Stimulated activated CD4-positive, alpha-beta T cell treated with anti-CD3 and anti-CD28 coated beads, Interleukin-2, amount 100 ng/mL, for 4 hours (primary cell): Measurements from ENCODE around the gene CBLB.
"Not testable (repeated sequence)": the region's sequence is repeated elsewhere in the genome, so short reads cannot be mapped to it uniquely, and the experiment has no call there.

Experiments
- DNase-seq: peaks from one replicate; pipeline ENCODE4 v3.0.0-alpha.2; 2020; ENCODE audit warnings: low read depth

The CBLB gene

DNA sequence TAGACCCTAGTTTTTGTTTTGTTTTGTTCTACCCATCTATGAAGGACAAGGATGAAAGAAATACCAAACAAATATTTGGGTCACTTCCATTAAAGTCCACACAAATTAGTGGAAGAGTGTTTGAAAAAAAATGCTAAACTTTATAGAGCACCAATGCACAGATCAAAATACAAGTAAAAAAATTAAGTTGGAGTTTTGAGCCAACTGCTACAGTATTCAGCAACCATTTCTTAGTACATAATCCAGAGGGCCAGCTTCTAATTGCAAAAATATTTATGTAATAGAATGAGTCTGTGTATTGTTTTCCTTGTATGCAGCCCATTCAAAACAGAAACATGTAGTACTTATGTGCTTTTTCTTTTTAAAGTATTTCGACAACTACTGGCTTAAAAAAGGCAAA lies 121.1 kb downstream of the CBLB start:
- no peak for DNase-seq

DNA sequence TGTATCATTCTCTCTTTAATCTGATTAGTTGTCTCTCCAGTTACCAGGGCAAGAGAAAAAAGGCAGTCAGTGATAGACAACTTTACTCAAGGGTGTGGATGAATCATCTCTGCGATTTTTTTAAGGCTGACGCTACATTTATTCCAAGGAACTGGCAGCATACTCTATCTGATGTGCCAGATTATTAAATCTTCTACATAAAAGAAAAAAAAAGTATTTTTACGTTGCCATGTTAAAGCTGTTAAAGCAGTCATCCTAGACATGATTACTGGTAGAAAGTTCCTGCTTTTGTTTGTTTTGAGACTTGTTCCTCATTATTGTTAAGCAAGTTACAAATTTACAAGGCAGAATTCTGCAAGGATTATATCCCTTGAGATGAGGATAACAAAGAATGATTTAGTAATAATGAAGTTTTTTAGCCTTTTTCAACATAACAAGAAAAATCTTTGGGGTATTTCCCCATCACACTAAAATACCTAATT lies 121.7 kb downstream of the CBLB start:
- peak; percentile 10 for DNase-seq

DNA sequence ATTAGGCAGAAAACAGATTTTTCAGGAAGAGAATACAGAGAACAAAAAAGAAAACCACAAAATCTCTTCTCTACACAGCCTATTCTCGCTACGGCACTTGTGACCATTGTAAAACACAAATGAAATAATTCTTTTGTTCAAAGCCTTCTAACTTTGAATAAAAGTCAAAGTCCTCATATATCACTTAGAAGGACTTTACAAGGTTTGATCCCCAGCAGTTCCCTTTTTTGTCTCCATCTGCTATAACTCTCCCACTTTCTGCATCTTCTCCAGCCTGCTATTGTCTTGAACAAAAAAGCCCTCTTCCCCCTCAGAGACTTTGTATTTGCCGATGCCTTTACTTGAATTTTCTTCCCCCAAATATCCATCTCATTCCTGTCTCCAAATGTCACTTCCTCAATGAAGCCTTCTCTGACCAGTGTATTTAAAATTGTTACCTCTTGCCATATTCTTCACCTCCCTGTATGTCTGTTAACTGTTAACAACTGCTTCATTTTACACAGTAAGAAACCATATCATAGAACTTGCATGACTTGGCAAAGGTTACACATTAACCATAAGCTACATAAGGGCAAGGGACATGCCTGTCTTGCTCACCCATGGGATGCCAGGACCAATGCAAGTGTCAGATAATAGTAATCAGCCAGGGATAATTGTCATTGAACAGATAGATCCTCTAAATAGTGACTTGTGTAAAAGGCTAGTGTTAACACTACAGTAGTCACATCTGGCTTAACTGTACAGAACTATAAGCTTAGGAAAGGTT lies 122.4 kb downstream of the CBLB start:
- DNase-seq, result no peak

DNA sequence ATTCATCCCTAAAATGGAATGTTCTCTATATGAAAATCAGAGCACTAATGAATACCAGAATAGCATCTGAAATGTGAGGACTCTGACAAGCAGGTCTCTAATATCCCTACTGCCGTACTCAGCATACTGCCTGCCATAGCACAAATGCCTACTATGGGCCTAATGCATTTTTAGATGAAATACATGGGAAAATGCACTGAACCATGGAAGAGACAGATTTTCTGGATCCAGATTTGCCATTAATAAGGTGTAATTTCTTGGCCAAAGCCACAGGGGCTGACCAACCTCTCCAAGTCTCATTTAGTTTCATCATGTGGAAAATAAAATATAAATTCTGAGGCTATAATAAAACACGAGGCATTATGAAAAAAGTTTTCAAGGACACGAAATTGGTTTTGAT lies 123.8 kb downstream of the CBLB start:
- DNase-seq, result no peak

DNA sequence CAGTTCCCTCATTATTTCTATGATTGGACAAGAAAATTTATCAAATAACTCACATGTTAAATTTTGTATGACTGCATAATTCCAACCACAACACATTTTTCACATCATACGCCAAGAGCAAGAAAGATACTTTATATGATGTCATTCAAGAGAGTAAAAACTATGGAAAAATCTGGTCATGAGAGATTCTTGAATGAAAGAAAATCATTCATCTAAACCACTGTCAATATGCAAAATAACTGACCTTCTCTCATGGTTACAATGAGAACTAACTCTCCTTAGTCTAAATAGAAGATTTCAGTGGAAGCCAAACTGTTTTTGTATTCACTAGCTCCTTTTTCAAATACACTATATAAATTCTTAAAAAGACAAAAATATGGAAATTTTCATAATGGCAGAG lies 124.6 kb downstream of the CBLB start:
- DNase-seq, result no peak

DNA sequence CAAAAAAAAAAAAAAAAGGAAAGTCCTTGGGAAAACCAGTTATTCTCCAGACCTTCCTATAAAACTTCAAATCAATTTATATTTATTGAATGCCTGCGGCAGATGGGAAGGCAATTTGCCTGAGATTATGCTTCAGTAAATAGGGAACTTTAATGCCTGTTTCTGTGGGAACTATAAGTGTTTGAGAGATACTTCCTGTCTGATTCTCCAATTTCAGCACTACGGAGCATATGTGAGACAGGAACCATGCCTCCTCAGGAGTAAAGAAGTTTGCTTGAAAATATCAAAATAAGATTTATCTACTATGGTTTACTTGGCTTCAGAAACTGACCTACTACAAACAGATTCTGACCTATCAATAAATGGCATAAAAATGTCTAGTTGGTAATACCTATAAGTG lies 135.5 kb downstream of the CBLB start:
- DNase-seq, result no peak

DNA sequence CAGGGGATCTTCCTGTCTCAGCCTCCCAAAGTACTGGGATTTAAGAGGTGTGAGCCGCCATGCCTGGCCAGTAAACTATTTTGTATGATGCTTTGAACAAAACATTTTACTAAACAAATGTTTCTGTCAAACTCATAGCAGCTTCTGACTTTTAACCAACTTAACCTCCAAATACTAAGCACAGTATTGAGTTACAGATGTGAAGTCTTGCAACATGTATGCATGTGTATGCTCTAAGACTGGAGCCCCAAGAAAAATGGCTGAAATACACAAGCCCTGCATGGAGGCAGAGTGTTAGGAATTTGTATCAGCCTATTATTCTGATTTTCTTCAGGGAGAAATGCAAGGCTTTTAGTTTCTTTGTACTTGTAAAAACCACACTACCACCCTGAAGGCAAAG lies 137.1 kb downstream of the CBLB start:
- no peak for DNase-seq

DNA sequence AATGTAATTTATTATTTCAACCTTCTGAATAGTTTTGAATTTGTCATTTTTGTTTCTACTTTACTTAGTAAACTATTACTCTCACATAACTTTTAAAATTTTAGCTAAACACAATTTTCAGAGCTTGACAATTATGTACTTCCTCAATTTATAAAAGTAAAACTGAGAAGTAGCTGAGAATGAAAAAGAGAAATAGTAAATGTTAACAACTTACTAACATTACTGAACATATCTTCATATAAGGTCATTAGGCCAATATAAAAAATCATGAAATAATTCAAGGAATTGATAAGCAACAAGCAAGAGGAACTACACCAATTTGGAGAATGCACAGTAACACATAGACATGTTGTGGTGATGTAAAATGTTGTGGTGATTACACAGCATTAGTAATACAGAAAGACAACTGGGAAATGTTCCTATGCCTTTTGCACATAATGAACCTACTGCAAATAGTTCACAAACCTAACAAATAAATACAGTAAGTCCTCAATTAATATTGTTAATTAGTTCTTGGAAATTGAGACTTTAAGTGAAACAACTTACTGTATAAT lies 137.9 kb downstream of the CBLB start:
- no peak for DNase-seq

DNA sequence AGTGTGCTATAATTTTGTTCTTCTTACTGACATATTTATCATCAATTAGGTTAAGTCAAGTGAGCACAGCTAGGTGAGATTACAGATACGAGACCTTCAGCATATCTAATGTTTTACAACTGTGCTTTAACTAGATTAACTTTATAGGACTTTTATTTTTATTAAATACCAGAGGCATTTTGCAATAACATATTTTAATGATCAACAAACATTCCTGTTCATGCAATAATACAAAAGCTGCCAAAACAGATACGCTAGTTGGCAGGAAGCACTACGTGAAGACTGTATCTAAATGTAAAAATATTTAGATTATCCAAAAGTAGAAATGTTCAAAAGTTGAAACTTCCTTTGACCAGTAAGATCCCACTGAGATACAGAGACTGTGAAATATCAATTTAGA lies 139.1 kb downstream of the CBLB start:
- no peak for DNase-seq

DNA sequence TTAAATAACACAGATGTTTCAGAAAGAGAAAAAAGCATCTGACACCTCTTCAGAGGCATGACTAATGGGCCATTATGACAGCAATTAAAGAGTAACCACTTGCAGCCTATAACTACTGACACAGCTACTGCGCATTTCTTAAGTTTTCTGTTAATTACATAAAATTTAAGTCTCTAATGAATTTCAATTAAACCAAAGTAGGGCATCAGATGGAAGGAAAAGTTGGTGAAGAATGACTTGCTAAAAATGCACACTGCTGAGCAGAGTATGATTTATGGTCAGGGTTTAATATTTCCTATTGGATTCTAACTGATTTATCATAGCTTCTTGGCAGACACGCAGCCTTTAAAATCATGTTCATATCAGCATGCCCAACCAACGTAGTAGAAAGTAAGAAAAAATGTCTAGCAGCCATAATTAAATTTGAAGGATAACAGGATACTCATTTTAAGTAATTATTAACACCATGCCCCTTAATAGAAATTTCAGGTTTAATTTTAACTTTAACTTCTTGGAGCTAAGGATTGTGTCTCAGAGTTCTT lies 140.0 kb downstream of the CBLB start:
- DNase-seq, result no peak

DNA sequence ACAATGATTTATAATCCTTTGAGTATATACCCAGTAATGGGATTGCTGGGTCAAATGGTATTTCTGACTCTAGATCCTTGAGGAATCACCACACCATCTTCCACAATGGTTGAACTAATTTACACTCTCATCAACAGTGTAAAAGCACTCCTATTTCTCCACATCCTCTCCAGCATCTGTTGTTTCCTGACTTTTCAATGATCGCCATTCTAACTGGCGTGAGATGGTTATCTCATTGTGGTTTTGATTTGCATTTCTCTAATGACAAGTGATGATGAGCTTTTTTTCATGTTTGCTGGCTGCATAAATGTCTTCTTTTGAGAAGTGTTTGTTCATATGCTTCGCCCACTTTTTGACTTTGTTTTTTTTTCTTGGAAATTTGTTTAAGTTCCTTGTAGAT lies 141.8 kb downstream of the CBLB start:
- DNase-seq, result not testable (repeated sequence)

DNA sequence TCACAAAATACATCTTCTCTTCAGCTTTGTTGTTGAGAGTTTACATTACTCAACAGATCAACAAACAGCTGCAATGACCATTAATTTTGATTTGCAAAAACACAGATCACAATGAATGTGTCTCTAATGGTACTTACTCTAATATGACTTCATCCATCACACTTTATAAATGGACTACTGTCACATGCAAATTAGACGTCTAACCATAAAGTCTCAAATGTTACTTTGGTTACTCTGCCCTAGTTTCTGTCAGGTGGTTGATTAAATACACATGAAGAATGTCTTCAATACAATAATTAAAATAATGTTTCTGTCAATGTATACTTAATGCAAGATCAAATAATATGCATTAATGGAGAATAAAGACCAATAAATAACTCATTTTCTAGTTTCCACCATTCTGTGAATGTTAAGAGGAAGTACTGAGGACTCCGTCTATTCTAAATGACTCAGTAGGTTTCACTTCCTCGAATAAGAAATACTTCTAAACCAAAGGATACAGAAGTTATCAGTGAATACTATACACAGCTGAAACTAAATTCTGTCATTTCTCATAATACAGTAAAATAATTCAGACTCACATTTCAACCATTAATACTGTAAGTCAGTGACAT lies 145.8 kb downstream of the CBLB start:
- no peak for DNase-seq

DNA sequence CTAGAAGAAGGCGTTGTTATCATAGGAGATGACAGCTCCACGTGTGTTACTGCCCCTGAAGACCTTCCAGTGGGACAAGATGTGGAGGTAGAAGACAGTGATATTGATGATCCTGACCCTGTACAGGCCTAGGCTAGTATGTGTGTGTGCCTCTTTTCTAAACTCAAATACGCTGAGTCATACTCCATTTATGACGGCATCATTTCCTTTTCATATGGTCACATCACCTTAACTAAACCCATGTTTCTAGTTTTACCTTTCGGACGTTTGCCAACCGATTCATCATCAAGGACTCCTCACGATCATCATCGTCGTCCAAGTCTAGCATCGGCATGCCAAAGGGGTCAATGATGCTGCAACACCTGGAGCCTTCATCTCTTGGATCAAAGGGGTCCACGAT lies 149.0 kb downstream of the CBLB start:
- no peak for DNase-seq

DNA sequence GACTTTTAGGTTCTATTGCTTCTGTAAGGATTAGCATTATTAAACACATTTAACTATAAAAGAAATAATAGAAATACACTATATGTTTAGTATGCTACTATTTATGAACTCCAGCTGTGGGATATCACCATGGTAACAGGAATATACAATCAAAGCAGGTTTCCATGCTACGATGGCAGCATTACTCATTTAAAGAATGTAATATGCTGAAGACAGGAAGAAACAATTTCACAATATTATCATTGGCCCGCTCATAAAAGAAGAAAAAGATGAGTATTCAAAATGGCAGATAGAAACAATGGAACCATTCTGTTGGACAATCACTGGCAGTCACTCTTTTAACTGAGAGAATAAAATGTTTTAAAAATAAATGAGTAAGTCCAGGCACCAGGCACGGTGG lies 153.4 kb downstream of the CBLB start:
- no peak for DNase-seq

DNA sequence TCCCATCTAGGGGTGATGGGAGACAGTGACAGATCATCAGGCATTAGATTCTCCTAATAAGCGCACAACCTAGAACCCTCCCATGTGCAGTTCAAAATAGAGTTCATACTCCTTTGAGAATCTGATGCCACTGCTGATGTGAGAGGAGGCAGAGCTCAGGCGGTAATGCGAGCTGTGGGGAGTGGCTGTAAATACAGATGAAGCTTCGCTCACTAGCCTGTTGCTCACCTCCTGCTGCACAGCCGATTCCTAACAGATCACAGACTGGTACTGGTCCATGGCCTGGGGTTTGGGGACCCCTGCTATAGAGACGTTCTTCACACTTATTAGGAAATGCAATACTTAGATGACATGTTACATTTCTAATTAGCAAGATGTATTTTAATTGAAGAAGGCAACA lies 154.4 kb downstream of the CBLB start:
- DNase-seq, result no peak

DNA sequence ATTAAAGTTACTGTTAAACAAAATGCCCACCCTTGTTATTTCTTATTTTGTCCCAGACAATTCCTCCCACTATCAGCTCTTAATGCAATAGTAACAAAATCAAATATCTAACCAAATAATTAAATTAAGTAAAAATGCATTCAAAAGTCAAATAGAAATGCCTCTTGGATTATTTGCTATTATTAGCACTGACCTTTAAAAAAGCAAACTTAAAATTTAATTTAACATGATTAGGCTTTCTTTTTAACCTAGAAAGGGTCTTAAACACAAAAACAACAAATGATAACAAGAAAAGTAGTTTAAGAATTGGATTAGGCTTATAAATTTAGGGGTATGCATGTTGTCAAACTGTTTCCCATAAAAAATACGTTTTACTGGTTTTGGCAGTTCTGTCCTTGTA lies 159.8 kb downstream of the CBLB start:
- no peak for DNase-seq

DNA sequence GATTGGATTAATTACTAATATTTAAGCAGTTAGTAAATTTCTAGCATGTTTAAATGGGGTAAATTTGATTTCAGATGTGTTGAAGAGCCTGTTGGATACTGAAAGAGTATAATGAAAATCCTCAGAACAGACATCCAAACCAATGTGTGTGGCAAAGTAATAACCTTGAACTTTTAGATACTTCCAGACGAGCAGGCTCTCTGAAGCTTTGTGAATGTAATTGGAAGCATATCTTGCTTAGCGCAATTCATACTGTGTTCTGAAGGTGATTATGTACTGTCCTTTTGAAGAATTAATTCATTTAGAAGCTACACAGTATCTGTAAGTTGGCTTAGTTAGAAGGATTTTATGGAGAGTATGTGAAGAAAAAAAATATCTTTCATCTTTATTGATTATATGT lies 161.8 kb downstream of the CBLB start:
- no peak for DNase-seq

DNA sequence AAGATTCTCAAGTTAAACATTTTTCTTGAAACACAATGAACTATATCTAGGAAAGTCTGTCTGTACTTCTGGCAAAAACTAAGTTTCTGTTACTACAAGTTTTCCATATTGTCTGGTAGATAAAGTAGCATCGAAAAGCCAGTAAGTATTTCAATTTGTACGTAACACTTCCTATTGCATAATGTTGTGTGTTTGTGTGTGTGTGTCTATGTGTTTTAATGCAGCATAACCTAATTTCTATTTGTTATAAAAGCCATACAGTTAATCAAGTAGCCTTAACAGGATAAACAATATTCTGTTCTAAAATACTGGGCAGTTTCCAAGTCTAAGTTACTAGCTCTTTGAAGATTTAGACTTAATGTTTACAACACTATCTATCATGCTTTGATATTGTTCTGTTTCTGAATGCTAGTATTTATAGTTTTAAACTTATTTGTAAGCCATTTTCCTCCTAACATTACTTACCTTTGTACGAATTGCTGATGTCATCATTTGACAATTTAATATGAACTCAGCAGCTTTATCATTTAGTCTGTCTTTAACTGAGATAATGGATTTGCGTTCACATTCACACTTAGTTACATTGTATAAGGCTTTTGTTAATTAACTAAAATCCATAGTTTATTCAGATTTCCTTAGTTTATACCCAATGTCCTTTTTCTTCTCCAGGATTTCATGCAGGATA lies 163.9 kb downstream of the CBLB start:
- DNase-seq, result no peak

DNA sequence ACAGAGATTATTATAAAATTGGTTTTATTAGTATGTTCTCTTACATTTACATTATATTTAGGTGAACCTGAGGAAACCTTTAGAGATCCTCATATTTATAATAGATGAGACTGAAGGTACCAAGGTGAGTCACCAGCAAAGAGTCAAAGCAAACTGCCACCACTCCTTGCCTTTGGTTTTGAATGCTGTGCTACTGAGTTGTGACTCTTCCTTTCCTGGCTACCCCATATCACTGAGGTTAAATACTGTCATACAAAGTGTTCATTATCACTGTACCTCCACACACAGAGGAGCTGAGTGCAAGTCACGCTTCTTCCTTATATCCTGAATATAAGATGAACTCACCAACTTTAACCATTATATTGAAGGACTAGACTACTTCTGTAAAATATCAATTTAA lies 168.2 kb downstream of the CBLB start:
- peak; percentile 24 for DNase-seq

DNA sequence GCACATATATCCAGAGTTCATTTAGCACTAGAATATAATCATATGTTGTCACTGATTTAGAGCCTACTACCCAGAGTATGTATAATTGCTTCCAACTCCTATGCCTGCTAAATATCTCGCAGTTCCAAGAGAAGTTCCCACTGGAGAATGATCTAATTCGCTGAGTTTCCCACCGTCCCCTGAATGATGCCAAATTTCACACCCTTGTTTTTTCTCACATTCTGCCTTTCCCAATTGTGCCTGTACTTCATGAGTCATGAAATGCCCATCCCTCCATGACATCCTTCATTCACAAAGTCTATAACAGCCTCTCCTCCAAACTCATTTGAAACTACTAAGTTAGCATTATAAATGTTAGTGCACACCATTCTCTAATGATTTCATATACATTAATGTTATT lies 177.2 kb downstream of the CBLB start:
- no peak for DNase-seq

DNA sequence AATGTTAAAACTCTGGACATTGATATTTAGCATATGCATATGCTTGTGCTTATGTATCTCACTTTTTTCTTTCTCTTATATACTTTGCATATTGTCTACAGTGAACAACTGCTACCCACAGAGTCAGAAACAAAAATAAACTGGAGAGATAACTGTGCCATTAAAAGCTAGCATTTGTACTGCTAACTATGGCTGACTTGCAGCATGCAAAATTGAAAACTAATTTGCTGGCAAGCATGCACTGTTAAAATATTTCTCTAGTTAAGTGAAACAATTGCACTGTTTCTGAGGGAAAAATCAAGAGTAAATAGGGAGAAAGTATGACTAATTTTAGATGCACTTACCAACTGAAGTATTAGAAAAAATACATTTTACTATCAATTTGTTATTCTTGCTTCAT lies 177.8 kb downstream of the CBLB start:
- no peak for DNase-seq

DNA sequence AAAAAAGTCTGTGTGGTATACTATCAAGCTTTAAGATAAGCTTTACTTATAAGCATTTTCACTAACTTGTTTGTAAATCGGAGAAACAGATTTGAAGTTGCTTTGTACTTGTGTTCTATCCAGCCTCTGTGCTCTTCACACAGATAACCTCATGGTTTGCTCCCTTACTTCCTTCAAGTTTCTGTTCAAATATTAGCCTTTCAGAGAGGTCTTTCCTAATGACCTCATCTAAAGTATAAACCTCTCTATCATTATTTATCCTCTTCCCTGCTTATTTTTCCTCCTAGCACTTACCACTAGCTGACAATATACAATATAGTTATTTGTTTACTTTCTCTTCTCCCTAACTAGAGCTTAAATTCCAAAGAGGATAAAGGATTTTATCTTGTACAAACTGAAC lies 180.0 kb downstream of the CBLB start:
- DNase-seq, result no peak
